Right ventricle myocardium superior (tissue), 1 donor: ENCODE measurements around the gene GCN1. TPM values are rescaled to one million over a fixed set of nuclear protein-coding genes. Genes with fewer than 3 reads are reported as not detected.
A peak's percentile ranks its signal among the peaks of the same experiment; 100 is the strongest.
"Not testable (repeated sequence)": the region's sequence is repeated elsewhere in the genome, so short reads cannot be mapped to it uniquely, and the experiment has no call there.

Source experiments
- ATAC-seq: fragments of 200-7000 bp; cut with Tn5 transposase; one replicate; pipeline ENCODE4 v1.9.1; 2020; ENCODE audit warnings: mild to moderate bottlenecking; ENCODE audit not compliant: poor library complexity
- DNase-seq: peaks from one replicate; pipeline ENCODE4 v3.0.0-alpha.2; 2020
- intact Hi-C: fragments of 100-400 bp; cut with DNase I; formaldehyde crosslinking; loops from one replicate; pipeline ENCODE4 v1.11.2; 2022
- total RNA-seq: library from RNA; stranded (reverse); fragmentation: NEBNext Ultra II Directional; extraction: Animal tissue kit (Norgen Biotek cat#: 25700); gene quantifications from one replicate; pipeline ENCODE4 v1.2.1, GENCODE V29; 2021
- donor health status: DM: no; HTN: yes; CAD: no; lungs with severe emphysema.

The GCN1 gene
- total RNA-seq, 1 donor from 2014 or later: 30.5 TPM

DNA sequence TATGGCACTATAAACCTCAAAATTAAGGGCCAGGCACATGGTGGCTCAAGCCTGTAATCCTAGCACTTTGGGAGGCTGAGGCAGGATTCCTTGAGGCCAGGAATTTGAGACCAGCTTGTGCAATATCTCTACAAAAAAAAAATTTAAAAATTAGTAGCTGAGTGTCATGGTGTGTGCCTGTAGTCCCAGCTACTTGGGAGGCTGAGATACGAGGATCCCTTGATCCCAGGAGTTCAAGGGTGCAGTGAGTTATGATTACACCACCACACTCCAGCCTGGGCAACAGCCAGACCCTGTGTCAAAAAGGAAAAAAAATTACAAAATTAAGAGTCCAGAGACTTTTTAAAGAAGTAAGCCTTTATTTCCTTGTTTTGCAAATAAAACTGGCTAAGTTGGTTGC lies 1.8 kb upstream of the GCN1 start:
- ATAC-seq (no peak), DNase-seq (no peak)
- intact Hi-C loops: no loop called here

DNA sequence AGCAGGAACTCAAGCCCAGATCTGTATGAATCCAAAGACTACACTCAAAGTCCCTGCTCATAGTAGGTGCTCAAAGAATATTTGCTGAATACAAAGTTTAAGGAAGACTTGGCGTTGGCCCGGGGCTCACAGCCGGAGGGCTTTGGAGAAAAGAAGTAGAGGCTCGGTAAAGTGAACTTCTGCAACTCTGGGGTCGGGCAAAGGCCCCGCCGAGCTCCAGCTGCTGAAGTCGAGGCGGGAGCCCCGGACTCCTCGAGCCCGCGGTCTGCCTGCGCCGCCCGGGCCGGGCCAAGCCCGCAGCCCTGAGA lies 335 bp downstream of the GCN1 start:
- ATAC-seq: peak; percentile 53
- intact Hi-C loops: no loop called here

DNA sequence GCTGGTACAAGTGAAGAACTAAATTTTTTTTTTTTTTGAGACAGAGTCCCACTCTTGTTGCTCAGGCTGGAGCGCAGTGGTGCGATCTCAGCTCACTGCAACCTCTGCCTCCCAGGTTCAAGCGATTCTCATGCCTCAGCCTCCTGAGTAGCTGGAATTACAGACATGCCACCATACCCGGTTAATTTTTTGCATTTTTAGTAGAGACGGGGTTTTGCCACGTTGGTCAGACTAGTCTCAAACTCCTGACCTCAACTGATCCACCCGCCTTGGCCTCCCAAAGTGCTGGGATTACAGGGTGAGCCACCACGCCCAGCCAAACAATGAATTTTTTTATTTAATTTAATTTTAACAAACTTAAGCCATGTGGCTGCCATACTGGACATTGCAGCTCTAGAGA lies 1.2 kb downstream of the GCN1 start:
- ATAC-seq, intact Hi-C loops, DNase-seq: not testable (repeated sequence)

More for the DNA sequence above, 335 bp downstream of the GCN1 start:
- no peak for DNase-seq

DNA sequence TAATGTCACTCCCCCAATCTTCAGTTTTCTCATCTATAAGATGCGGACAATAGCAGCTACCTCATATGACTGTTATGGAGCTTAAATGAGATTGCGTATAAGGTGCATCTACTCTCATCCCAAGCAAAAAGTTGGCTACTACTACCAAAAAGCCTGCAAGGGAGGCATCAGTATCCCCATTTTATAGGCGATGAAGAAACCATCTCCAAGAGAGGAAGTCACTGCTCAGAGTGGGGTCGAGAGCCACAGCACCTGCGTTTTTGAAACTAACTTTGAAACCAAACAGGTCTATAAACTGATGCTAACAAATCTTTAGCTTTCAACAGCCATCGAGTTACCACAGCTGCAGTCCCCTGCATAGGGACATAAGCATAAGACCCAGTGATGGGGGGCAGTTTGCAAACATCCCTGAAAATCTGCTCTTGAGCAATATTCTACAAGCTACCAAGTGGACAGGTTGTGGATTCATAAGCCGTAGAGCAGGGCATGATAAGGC lies 3.5 kb downstream of the GCN1 start:
- ATAC-seq (no peak), DNase-seq (no peak)
- intact Hi-C loops: no loop called here

DNA sequence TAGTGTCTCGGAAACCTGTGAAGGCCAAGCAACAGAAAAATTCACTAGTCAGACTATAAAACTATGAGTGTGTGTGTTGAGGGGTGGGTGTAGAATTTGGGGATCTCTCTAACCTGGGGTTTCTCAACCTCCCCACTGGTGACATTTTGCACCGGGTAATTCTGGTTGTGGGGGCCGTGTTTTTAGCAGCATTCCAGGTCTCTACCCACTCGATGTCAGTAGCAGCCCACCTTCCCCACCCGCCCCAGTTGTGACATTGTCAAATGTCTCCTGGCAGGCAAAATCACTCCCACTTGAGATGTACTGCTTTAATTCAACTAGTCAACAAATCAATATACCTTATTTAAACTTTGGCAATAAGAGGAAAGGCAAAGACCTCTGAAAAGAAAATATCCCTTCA lies 4.1 kb downstream of the GCN1 start:
- DNase-seq (no peak), ATAC-seq (no peak)
- intact Hi-C loops: no loop called here

DNA sequence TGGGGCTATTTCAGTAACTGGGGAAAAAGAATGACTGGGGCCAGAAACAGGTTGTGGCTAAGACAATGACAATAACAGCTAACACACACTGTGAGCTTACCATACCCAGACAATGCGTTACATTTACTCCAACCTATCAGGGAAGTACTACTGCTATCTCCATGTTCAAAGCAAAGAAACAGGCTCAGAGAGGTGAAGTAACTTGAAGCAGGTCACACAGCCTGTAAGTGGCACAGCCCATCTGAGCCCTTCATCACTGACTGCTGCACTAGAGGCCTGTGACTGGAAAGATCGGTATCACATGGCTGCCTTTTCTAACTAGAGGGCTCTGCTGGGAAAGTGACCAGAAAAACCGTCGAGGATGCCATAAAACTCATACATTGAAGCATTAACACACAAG lies 7.9 kb downstream of the GCN1 start:
- intact Hi-C loops: no loop called here
- DNase-seq (no peak), ATAC-seq (no peak)

DNA sequence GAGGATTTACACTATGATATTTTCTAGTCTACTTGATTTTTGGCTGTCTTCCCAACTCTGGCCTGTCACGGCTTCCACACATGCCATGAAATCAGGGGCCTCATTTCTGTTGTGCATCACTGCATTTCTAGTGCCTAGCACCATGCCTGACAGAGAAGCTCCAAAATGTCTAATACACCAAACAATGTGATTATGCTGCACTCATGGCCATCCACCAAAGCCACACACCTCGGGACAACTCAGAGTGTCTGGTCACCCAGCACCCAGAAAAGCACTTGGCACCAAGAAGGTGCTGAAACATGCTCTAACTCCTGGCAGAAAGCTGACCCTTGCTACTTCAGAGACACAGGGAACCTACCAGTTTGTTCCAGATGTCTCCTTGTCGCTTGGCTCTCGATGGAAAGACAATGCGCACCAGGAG lies 11.3 kb downstream of the GCN1 start:
- intact Hi-C loops: no loop called here
- ATAC-seq (peak; percentile 45), DNase-seq (no peak)

DNA sequence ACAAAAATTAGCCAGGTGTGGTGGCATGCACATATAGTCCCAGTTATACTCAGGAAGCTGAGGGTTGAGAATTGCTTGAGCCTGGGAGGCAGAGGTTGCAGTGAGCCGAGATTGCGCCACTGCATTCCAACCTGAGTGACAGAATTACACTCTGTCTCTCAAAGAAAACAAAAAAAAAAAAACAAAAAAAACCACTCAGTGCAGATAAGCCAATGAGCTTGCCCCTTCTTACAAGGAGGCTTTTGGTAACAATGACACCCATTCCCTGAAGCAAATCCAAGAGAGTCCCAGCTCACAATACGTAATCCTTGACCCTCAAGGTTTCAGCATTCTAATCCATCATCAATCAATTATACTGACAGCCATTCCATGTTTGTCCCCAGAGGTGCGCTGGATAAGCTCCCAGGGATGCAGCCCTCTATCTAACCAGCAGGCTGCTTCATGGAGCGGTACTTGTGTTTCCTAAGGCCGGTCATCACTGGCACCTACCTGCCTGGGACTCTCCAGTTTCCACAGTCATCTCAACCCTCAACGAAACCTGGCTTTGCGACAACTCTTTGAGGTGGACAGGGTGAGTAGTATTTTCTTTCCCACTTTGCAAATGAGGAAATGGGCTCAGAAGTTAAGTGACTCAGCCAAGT lies 12.4 kb downstream of the GCN1 start:
- intact Hi-C loops: no loop called here
- ATAC-seq: no peak
- no peak for DNase-seq

DNA sequence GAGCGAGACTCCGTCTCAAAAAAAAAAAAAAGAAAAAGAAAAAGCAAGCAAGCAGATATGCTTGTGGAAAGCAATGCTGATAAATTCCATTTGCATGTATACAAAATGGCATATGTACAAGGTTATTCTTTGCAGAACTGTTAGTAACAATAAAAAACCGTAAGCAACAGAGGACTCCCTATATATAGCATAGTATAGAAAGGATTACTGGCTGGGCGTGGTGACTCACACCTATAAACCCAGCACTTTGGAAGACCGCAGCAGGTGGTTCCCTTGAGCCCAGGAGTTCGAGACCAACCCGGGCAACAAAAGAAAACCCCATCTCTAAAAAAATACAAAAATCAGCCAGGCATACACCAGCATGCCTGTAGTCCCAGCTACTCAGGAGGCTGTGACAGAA lies 13.5 kb downstream of the GCN1 start:
- intact Hi-C loops: no loop called here
- ATAC-seq (no peak), DNase-seq (no peak)

DNA sequence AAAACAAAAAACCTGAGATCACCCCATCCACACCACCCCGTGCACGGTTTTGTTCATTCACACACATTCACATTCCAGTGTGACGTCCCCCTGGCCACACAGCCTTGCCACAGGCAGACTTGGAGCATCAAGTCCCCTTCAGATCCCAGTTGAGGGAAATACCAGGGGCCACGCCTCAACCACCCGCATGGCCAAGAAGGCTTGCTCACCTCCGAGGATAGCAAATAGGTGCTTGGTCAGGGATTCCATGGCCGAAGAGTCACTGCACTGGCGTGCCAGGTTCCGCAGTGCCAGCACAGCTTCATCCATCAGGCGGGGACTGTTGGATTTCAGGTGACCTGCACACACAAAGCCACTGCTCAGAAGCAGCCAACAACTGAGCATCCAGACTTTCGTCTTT lies 19.0 kb downstream of the GCN1 start:
- intact Hi-C loops: no loop called here
- no peak for DNase-seq
- ATAC-seq: no peak

DNA sequence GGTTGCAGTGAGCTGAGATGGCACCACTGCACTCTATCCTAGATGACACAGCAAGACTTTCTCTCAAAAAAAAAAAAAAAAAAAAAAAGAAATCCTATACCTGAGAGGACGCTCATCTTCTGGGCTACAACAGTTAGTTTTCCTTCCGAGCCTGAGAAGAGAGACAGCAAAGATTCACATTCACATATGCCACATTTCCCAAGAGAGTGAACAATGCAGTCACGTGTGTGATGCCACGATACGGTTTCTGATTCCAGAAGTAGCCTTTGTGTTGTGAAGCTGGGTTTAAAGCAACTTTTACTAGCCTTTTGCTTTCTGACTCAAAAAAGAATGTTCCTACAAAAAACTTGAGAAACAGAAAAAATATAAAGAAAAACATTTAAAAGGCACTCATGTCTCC lies 19.5 kb downstream of the GCN1 start:
- no peak for DNase-seq
- intact Hi-C loops: no loop called here
- ATAC-seq: no peak

DNA sequence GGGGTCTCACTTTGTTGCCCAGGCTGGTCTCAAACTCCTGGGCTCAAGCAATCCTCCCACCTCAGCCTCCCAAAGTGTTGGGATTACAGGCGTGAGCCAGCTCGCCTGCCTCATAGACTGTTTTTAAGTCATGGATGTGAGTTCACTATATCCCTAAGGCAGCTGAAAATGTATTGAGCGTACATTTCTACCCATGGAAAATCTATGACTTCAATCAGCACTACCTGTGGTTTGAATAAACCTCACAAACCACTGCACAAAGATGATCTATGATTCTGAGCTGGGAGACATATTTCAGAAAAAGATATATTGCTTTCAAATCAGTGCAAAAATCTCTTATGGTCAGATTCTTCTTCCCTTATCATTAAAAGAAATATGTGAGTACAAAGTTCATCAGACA lies 22.5 kb downstream of the GCN1 start:
- ATAC-seq (no peak), DNase-seq (no peak)
- intact Hi-C loops: no loop called here

DNA sequence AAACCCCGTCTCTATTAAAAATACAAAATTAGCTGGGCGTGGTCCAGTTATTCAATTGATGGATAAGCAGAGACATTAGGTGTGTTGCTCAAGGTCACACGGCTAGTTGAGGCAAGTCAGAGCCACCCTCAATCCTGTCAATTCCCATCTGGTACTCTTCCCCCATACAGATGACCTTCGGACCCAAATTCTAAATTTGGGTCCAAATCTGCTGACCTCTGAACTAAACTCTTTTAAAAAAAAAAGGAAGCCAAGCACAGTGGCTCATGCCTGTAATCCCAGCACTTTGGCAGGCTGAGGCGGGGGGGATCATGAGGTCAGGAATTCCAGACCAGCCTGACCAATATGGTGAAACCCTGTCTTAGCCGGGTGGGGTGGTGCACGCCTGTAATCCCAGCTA lies 23.9 kb downstream of the GCN1 start:
- DNase-seq (no peak), ATAC-seq (no peak)
- intact Hi-C loops: no loop called here

DNA sequence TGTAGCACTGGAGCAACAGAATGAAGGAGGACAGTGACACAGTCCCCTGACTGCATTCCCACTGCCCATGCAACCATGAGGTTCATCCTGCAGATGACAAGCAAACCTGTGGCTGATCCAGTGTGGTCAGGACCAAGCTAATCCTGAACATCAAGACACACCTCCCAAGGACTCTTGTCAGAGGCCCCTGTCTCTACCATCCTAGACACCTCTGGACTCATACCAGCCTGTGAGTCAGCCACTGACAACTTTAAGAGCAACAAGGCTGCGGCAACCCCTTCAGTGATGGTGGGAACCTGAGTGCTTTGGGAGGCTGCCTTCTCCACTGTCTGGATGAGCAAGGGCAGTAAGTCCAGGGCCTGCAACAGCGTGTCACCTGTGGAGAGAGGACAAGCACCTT lies 24.6 kb downstream of the GCN1 start:
- intact Hi-C loops: no loop called here
- DNase-seq (no peak), ATAC-seq (no peak)

DNA sequence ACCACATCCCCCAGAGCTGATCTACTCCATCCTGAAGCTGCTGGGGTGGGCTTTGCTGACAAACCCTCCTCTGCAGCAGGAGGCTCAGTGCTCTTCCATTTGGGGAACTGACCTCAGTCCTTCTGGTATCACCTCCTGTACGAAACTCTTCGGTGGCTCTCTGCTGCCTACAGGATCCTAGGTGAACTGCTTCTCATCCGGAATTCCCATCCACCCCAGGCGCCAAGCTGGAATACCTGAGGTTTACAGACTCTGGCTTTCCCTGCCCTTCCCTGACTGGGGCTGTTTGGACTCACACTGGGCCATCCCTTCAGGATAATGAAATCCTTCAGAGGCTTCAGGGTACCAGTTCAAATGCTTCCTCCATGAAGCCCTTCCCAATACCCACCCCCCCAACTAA lies 26.2 kb downstream of the GCN1 start:
- intact Hi-C loops: no loop called here
- DNase-seq (no peak), ATAC-seq (no peak)

DNA sequence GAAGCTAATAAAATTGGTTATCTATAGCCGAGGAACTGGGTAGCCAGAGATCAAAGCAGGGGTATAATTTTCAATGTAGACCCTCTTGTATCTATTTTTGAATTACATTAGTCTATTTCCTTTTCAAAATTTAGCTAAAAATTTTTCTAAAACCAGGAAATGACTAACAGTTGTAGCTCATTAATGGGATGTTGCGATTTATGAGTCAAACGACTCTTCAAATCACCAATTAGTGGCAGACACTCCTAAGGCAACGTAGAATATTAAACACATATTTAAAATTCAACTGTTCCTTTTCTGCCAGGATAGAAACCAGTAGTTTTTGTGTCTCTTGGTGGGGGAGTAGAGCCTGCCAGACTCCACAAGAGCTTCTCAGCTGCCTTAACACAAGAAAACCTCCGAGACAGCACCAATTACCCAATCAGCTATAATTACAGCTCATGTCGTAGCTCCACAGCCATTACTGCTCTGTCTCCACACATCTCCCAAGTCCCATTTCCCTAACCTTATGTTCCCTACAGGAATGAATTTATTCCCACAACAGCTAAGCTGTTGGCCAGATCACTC lies 26.9 kb downstream of the GCN1 start:
- ATAC-seq: no peak
- no peak for DNase-seq
- intact Hi-C loops: no loop called here

DNA sequence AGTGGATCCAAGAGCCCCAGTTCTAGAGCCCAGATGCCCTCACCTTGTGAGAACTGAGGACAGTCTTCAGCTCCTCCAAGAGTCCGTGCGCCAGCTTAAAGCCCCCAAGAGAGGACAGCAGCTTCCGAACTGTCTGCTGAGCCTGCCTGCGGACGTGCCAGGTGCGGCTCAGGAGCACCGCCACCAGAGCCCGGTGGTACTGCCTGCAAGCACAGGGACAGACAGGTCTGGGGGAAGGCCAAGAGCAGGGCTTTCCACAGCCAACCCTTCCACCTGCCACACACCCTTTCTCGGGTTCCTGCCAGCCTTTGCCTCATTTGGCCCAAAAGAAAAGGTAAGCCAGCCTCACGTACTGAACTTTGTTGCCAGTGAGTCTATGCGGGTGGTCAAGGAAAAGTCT lies 30.2 kb downstream of the GCN1 start:
- no peak for DNase-seq
- intact Hi-C loops: no loop called here
- ATAC-seq: no peak

DNA sequence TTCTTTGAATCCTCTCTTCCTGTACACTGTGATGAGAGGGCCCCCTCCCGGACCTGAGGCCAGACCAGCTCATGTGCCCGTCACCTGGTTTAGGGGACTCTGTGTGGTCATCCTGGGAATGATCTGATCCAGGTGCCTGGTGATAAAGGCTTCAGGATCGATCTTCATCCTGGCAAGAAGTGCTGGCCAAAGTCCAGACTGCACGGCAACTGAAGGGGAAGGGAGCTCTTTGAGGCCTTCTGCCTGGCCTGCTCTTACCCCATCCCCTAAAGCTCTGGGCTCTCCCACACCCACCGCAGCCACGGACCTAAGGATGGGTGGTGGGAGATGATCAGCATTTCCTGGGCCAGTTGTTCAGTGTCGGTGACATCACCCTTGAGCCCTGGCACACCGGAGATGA lies 31.8 kb downstream of the GCN1 start:
- no peak for DNase-seq
- ATAC-seq: no peak
- intact Hi-C loops: no loop called here

DNA sequence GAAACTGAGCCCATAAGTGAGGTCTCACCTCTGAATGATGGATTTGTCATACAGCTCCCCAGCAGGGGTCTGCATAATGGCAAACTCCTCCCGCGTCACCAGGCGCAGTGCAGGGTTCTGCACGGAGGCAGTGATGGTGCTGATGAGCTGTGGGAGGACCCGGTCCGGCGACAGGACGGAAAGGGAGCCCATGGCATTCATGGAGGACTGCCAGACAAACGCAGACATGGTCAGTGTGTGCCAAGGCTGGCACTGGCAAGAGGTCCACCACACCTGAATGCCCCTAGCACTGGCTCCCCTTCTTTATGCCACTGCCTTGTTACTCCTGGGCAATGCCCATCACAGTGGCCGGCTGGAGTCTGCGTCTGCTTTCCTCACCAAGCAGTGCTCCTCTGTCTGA lies 32.7 kb downstream of the GCN1 start:
- DNase-seq (no peak), ATAC-seq (no peak)
- intact Hi-C loops: no loop called here

DNA sequence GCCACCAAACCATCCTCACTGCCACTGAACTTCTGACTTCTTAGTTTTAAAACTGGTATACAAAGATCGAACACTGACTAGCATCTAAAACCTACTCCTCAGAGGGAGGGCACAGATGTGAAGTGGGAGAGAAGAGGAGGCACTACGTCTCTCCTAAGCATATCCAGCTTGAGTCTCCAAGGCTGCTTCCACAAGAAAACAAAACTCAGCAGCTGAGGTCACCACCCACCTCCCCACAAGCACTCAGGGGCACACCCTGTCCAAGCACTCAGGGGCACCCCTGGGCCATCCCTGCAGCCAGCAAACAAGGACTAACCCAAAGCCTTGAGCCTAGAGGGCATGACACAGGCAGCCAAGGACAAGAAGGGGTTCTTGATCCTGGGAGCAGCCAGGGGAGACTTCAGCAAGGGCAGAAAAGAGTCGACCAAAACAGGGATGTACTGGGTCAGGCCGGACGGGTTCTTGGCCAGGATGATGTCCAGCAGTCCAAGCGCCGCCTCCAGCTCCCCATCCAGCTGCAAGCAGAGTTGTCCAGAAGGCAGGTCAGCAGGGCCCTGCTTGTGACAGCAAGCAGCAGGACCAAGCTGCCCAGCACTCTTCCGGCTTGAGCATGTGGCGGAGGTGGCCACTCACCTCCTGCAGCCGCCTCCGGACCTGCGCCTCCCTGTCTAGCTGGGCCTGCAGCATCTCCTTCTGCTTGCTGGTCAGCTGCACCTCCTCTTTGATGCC lies 34.8 kb downstream of the GCN1 start:
- intact Hi-C loops: no loop called here
- ATAC-seq: peak; percentile 41
- peak; percentile 61 for DNase-seq
